Brain pericyte (primary cell): Measurements from ENCODE around the gene TTYH2.

ENCODE experiments used
- DNase-seq: peaks from one replicate; pipeline ENCODE4 v3.0.0-alpha.2; 2012; ENCODE audit warnings: low read depth, low spot score

TTYH2 gene

DNA sequence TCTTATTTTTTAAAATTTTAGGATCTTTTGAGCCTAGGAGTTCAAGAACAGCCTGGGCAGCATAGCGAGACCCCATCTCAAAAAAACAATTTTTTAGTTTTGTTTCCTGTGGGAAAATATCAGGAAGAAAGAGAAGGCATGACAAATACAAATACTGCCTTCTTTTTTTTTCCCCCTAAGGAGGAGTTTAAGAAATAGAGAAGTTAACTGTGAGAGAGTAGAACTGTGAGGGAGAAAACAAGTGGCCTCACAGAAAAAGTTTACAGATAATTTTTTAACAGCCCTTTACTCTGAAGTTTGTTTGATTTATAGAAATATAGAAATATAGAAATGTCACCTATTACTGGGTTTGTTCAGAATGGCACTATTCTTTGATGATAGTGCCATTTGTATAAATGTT, 21.1 kb downstream of the TTYH2 start:
- no peak for DNase-seq

DNA sequence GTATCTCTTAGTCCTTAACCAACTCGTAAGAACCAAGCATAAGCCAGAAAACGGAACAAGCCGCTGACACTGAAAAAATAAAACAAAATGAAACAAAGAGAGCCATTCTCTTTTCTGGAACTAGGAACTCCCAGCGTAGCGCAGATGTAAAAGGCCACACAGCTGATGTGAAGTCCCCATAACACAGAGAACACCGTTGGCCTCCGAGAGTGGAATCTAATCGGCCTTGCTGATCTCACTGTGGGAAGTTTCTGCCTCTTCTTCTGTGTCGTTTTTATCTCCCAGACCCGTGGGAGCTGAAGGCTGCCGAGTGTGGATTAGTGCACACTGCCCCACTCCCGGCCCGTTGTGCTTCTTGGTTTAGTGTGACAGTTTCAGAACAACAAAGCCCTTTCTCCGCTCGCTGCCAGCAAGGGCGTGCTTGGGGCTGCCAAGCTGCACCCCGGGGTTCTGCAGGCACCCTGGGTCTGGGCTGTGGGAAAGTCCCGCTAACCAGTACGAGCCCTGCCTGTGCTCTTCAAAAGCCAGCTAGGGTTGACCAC, 21.7 kb downstream of the TTYH2 start:
- DNase-seq, result no peak

DNA sequence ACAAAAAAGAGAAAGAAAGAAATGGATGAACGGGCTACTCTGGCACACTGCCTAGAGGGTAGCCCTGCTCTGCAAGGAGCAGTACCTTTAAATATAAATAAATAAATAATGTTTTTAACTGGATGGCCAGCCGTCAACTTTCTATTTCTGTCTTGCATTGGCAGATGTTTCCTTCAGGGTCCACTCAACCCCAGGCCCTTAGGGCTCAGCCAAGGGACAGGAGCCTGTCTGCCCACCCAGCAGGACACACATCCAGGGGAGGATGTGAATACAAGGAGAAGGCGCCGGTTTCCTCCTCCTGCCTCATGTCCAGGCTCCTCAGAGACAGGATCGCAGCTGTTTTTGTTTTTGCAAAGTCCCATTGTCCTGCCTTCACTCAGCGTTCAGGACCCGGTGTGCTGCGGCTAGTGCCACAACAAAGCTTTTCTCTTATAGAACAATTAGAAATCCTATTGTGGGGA, 22.6 kb downstream of the TTYH2 start:
- no peak for DNase-seq

DNA sequence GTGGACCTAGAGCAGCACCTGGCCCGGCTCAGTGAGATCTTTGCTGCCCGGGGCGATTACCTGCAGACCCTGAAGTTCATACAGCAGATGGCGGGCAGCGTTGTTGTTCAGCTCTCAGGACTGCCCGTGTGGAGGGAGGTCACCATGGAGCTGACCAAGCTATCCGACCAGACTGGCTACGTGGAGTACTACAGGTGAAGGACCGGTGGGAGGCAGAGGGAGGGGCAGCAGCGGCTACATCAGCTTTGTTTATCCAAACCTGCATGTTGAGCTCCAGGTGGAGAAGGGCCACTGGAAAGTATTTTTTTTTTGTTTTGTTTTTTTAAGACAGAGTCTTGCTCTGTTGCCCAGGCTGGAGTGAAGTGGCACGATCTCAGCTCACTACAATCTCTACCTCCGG, 23.9 kb downstream of the TTYH2 start:
- DNase-seq, result no peak

DNA sequence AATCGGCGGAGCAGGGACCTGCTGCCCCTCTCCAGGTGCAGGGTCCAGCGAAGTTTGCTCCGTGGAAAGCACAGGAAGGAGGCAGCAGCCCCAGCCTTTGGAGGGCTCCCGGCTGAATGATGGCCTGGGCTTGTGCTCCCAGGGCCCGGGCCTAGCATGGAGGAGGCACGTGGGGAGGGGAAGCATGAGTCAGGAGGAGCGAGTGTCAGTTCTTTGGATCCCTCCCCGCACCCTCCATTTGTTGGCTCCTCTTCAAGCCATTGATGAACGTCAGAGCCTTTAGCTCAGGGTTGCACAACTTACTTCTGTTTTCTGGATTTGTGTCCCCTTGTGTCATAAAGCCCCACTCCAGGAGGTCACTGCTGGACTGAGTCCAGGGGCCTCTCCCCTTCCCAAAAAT, 25.8 kb downstream of the TTYH2 start:
- no peak for DNase-seq

DNA sequence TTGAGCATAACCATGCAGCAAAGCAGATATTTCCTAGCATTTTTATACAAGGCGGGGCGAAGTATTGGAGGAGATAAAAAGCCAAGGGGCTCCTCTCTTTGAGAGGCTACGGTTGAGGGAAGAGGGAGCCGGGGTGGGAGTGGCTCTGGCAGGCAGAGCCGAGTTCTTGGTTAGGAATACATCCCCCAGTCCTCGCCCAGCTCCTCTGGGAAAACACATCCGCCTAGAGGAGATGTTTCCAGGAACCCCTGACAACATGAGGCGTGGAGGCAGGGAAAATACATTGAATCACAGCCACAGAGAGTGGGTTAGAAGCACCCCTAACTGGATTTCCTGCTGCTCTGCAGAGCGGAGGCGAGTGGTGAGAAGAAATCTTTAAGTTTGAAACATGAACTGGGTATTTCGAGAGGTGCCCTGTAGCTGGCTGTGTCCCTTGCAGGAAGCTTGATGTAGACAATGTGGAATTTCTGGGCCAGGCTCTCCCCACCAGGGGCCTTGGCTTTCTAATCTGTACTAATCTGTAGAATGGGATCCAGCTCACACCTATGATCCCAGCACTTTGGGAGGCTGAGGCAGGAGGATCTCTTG, 27.3 kb downstream of the TTYH2 start:
- DNase-seq, result no peak

DNA sequence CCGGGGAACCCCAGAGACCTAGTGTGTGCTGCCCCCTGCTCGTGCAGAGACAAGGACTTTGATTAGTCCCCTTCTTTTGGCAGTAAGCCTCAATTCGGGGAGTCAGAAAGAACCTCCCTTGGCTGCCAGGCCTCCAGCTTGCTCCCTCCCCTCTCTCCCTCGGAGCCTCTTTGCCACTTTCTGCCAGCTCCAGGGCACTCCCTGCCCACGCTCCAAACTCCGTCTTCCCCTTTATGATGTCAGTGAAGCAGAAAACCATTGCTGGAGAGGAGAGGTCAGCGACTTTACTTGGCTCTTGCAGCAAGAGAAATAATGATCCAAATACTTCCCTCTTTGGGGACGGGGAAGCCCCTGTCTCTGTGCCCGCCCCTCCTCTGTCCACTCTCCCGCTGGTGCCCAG, 28.1 kb downstream of the TTYH2 start:
- DNase-seq, result no peak

DNA sequence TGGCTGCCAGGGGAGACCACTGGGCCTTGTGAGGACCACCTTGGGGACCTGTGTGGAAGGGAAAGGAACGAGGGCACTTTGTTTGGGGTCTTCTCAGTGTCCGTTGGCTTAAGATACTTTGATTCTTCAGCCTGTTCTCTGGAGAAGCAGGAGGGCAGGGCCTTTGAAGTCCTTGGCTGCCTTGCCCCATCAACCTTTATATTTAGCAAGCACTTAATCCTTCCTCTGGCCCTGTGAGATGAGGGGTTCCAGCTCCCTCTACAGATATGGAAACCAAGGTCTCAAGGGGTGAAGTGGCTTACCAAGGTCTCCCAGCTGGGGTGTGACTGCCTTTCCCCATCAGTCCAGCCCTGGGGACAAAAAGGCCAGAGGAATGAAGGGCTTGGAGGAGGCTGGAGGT, 28.5 kb downstream of the TTYH2 start:
- DNase-seq, result no peak

DNA sequence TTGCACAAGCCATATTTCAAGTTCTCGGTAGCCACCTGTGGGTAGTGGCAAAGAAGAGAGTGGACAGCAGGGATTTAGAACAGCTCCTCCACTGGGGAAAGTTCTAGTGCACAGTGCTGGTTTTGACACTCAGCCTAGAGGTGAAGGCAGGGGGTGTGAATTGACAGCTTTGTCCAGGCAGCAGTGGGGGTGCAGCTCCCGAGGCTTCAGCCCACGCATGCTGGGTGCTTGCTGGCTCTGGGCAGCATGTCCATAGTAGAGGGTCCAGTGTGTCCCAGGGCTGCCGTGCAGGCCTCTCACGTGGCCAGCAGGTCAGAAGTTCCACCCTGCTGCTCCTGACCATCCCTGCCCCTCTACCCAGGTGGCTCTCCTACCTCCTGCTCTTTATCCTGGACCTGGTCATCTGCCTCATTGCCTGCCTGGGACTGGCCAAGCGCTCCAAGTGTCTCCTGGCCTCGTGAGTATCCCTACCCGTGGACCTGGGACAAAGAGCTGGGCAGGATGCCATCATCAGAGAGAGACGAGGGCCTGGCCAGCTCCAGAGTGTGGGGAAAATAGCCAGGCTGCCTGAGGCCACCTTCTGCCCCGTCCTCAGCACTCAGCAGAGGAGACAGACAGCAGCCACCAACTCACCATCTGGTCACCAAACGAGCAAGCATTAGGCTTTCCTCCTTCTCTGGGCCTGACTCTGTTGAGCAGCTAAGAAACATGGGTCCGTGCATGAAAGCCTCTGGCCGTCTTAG, 29.8 kb downstream of the TTYH2 start:
- DNase-seq, result no peak

DNA sequence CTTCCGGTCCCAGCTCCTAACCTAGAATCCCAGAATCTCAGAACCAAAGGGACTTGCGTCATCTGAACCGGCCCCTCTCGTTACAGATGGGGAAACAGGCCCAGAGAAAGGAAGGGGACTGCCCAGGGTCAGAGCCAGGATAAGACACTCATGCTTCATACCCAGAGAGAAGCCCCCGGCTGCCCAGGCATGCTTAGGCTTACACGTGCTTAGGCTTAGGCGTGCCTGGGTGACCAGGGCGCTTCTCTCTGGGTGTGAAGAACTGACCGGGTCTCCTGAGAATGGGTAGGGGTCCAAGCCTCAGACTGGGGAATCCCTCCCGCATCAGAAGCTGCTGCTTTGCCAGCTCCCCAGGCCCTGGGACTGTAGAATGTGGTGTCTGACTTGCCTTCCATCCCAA, 30.8 kb downstream of the TTYH2 start:
- no peak for DNase-seq

DNA sequence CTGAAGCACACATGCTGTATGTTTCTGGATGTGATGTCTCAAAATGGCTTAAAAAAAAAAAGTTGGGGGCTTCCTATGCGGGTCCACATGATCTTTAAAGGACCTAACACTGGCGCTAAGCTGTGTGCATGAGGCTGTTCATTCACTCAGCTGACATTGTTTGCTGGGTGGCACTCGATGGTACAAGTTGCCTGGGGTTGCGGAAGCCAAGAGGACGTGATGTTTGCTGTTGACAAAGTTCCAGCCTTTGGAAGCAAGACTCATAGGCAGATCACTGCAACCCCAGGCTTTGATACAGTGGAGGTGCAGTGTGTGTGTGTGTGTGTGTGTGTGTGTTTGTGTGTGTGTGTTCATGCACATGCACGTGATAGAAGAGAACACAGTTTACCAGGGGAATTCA, 31.2 kb downstream of the TTYH2 start:
- no peak for DNase-seq

DNA sequence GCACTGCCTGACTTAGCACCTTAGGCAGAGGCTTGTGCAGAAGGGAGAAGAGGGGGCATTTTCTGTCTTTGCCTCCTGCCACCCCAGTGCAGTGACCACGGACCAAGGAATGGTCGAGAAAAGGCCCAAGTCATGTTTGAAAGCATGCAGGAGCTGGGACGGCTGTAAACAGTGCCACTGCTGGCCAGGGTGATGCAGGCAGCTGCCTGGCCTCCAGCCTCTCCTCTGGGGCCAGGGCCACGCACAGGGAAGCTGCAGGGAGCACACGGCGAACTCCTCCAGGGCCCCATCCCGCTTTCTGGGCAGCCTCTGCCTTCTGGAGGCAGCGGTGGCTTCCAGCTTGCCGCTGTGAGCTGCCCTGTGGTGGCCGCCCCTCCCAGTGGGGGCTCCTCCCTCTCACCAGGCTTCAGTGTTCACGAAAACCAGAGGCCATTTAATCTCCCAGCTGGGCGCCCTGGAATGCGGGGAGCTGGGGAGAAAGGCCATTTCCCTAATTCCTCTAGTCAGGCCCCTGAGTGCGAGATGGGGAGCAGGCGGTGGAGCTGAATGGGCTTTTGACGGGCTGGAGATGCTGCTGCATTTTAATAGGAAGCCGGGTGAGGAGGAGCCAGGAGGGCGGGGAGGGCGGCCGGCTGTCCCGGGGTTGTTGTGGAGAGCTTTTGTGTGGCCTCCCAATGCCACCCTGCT, 31.9 kb downstream of the TTYH2 start:
- no peak for DNase-seq

DNA sequence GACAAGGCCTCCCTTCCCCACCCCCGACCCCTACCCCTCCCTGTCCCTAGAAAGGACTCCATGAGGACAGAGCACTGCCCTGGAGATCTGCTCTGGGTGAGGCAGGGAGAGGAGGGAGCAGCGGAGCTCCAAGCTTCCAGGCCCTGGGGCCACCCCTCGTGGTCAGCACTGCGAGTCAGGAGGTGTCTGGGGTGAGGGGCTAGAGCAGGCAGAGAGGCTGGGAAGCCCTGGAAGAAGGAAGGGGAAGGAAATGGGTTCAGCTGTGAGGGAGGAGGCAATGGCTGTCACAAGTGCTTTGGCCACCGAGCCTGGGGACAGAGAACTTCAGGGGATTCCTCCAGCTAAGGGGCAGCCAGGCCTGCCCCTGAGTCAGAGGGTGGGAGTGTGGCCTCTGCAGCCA, 32.5 kb downstream of the TTYH2 start:
- DNase-seq, result no peak

DNA sequence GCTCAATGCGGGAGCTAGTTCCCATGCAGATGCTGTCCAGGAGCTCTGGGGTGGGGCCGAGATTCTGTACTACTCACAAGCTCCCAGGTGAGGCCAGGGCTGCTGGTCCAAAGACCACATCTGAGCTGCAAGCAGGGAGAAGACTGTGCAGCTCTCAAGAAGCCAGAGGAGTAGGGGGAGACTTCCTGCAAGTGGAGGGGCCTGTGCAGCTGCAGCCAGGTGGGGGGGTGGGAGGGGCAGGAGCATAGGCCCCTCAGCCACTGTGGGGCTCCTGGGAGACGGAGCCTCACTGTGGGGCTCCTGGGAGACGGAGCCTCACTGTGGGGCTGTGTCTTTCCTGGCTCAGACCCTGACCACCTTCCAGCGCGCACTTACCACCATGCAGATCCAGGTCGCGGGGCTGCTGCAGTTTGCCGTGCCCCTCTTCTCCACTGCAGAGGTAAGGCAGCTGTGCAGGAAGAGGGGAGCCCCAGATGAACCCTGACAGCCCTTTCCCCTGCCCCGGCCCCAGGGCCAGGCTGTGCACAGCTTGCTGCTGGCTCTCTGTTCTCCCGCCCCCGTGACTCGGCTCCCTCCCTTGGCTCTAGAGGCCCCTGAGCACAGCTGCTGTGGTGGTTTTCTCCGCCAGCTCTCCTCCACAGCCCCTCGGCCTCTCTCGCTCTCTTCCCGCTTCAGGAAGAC, 36.4 kb downstream of the TTYH2 start:
- no peak for DNase-seq

DNA sequence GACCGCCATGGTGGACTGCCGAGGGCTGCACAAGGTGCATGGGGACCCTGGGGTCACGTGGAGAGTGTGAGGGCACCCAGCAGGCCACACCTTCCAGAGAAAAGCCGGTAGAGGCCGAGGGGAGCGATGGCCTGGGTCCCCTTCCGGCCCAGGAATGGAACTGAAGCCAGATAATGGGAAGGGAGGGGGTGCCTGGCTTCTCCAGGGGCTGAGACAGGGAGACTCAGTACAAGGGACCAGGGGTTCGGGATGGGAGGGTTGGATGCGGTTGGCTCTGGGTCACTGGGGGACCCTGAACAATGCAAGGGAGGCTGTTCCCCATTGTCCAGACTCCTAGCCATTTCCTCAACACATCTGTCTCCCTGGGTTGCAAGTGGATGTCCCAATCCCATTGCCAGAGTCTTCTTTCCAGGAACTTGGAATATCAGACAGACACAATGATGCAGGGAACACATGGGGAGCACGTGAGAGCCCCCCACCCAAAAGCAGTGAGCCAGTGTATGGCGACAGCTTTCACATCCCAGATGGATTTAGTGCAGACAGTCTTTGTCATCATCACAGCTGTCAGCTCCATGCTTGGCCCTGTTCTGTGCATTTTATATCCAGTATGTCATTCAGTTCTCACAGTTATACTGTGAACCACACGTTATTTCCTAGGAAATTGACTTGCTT, 37.1 kb downstream of the TTYH2 start:
- no peak for DNase-seq

DNA sequence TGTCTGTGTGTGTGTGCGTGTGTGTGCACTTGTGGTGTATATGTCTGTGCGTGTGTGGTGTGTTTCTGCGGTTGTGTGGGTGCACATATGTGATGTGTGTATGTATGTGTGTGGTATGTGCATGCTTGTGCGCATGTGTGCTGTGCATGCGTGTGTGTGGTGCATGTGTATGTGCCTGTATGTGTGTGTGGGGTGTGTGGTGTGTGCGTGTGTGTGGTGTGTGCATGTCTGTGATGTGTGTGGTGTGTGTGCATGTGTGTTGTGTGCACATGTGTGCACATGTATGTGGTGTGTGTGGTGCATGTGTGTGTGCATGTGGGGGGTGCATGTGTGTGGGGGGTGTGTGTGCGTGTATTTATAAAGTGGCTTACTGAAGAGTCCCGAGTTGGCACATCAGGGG, 37.7 kb downstream of the TTYH2 start:
- DNase-seq, result no peak

DNA sequence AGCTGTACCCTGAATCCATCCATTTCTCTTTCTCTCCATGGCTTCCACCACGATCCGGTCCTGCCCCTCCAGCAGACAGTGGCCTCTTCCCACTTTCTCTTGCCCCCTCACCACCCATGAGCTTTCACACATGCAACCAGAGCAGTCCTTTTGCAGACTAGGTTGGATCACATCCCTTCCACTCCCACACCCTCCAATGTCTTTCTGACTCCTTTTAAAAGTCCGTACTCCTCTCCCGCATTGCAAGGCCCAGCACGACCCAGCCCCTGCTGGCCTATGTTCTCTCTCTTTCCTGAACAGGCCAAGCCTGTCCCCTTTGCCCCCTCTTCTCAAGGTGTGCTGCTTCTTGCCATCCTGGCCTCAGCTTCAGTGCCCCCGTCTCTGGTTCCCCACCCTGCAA, 38.2 kb downstream of the TTYH2 start:
- no peak for DNase-seq

DNA sequence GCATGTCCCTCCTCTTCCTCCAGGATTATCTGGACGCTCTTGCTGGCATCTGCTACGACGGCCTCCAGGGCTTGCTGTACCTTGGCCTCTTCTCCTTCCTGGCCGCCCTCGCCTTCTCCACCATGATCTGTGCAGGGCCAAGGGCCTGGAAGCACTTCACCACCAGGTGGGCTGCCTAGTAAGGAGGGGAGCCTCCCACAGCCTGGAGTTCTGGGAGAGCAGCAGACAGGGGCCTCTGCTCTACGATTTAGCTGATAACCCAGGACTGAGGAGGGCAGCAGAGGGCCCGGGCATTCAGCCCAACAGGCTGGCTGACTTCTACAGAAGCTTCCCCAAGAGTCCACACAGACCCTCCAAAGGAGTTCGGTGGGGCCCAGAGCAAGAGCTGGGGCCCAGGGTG, 38.8 kb downstream of the TTYH2 start:
- no peak for DNase-seq

DNA sequence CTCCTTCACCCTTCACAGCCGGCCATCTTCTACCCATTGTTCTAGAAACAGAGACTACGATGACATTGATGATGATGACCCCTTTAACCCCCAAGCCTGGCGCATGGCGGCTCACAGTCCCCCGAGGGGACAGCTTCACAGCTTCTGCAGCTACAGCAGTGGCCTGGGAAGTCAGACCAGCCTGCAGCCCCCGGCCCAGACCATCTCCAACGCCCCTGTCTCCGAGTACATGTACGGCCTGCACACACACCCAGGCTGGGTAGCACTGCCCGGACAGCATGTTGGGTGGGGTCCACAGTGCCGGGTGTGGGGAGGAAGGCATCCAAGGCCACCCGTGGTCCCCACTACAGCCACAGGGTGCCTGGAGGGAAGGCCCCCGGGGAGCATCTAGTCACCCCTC, 39.7 kb downstream of the TTYH2 start:
- no peak for DNase-seq

DNA sequence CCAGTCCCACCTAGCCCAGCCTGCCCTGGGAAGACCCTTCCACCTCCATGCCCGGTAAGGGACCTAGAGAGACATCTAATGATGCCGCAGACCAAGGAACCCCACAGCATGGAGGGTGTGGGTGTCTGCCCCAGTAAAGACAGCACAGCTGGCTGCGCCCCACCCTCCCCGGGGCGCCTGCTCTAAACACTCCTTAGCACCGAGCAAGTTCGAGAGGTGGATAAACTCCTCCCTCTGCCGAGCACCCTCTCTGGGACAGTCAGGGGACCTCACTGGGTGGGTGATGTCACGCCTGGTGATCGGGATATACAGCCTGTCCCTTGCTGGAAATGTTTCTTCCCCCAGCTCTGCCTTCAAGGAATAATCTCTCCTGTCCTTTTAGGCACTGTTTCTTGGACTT, 43.9 kb downstream of the TTYH2 start:
- no peak for DNase-seq

DNA sequence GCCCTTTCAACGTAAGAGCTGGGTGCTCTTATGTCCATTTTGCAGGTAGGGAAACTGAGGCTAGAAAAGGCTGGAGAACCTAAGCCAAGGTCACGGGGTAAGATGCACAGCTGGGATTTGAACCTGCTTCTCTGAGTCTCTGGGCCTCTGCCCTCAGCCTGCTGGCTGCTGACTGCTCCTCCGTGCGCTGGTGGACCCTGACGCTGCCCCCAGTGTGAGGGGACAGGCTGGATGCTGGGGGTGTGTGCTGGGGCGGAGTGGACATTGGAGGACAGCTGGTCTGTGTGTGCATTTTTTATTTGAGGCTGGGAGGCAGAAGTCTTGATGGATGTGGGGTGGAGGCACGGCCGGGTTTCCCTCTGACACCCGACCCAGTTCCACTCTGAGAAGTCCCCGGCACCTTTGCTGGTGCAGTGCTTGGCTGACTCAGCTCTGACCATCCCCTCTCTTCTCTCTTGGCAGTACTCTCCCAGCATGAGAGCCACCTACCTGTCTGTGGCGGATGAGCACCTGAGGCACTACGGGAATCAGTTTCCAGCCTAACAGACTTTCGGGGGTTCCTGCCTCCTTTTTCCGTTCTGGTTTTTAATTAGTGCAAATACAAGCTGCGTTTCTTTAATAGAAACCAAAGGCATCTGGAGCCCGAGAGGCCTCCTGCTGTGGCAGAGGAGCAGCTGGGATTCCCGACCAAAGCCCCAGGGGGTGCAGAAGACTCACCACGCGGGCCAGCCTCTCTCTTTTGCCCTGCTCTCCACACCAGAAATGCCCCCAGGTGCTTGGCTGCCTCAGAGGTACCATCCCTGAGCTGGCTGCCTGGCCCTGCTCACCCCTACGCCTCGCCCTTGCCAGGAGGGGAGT, 46.5 kb downstream of the TTYH2 start:
- DNase-seq, result no peak
